NCI-H2196 treated with DMSO at 0.1 percent for 48 hours (cell line): Measurements from ENCODE around the gene FOXN3.

Experiments used
- DNase-seq: peaks from one replicate; lab custom pipeline; 2025; ENCODE audit not compliant: unreplicated experiment; lab: John Stamatoyannopoulos, UW

The FOXN3 gene

DNA sequence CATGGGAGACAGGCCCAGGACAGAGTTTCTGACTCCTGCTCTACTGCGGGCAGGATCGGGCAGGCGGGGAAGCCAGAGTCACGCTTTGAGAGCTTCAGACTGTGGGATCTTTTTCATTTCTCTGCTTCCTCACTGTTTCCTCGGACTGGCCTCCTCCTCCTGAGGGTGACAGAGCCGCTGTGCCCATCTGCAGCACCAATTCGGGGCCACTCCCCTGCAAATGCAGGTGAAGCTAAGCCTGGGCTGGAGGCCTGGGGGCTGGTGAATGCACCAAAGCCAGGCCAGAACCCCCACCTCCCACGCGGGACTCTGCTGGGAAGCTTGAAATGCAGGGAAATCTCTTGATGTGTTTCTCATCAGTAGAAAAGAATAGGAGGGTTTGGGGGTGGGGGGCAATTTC is 77.5 kb downstream of the FOXN3 start:
- no peak for DNase-seq

DNA sequence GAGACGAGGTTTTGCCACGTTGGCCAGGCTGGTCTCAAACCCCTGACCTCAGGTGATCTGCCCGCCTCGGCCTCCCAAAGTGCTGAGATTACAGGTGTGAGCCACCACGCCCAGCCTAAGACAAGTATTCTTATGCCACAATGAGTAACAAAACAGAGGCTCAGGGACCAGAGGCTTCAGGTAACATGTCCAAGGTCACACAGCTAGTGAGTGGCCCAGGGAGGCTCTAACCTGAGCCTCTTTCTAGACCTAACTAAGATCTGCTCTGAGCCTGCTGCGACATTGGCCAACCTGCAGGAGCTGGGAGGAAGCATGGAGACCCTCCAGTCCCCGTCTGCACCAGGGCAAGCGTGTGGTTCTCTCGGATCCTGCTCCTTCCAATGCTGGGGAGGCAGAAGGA is 77.9 kb downstream of the FOXN3 start:
- DNase-seq: no peak

DNA sequence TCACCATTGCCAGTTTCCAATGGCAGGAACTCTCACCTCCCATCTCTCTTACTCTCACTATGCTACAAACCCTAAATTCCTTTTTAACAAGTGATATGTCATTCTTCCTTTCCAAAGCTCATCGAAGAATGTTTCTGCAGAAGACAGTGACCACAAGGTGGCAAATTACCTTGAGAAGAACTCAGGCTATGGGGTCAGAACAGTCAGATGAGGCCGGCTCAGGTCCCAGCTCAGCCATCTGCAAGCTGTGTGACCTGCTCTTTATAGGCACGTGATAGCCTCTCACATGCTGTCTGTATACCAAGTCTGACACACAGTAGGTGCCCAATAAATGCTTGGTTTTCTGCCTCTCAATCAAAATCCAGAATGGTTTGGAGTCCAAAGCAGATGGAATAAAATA is 80.7 kb downstream of the FOXN3 start:
- DNase-seq: no peak

DNA sequence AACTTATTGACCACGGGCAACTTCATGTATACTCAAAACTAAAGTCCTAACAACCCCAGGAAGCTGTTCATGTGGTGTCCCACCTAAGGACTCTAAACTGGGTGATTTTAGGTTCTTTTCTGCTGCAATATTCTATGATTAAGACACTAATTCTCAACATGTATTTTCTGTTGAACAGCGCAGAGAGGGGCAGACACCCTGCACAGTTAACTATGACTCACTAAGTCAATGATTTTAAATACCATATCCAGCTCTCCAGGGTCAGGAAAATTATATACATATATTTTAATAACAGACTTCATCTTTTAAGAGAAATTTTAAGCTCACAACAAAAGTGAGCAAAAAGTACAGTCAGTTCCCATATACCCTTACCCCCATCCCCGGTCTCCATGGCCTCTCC is 85.0 kb downstream of the FOXN3 start:
- no peak for DNase-seq

DNA sequence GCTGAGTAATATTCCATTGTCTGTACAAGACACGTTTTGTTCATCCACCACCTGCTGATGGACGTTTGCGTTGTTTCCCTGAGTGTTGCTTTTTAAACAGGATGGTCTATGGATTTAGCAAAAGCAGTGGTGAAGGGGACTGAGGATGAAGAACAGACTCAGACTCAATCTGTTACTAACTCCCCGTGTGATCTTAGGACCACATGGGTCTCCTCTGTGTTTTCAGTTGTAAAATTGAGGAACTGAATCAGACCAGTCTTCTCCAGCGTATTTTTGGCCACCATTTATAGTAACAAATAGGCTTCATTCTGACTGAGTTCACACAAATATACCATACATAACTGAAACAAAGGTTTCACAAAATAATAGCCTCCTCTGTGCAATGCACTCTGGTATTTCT is 85.6 kb downstream of the FOXN3 start:
- no peak for DNase-seq

DNA sequence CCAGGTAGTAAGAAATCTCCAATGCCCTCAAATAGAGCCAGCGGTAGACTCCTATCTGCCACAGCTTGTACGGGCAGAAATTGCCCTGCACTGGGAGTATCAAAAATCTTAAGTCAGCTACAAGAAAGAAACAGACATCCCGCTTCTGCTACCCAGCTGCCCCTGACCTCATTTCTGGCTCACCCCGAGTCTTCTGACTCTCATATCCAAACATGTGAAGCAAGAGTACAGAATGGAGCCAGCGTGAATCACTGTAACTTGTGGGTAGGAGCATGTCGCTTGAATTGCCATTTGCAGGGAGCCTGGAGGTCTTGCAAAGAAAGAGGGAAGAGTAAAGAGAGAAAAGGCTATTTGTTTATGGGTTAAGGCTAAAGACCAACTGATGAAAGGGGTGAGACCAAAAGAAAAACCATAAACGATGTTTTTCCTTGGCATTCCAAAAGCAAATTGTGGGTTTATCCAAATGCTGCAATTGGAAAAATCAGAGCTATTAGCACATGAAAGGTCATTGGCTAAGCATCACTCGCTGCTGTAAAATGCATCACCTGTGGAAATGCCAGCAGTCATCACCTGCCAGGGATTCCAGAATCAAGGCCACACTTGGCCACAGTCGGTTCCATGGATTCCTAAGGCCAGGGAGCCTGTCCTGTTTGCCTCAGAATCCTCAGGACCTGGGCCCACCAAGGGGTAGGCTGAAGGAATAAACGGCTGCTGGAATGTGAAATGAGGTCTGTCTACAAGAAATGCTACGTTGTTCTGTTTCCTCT is 86.6 kb downstream of the FOXN3 start:
- no peak for DNase-seq

DNA sequence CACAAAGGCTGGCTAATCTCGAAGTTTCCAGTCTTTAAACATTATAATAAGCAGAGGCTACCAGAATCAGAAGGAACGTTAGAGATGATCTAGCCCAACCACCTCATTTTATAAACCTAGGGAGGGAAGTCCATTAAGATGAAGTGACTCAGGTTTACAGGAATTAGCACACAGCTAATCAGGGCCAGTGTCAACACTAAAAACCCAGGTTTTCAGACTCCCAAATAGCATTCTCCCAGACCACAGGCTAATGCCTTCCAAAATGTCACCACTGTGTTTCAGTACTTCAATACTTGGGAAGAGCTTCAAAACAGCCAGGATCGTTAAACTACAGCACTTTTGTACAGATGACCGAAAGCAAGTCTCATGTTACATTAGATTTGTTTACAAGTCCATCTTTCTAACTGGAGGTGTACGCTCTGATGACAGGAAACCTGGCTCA is 89.2 kb downstream of the FOXN3 start:
- DNase-seq: no peak

DNA sequence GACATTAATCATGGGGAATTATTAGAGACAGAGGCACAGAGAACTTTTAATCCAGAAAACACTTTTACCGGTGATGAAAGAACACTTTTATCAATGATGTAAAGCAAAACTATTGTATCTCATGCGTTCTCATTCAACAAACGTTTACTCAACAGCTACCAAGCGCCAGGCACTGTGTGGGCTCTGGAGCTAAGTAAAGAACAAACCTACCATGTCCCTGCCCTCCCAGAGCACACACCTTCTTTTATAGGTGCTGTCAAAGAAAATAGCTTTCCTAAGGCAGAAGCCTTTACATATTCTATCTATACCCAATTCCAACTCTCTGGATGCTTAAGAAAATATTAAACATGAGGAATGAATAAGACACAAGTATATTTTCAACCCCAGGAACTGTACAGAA is 91.1 kb downstream of the FOXN3 start:
- DNase-seq: no peak

DNA sequence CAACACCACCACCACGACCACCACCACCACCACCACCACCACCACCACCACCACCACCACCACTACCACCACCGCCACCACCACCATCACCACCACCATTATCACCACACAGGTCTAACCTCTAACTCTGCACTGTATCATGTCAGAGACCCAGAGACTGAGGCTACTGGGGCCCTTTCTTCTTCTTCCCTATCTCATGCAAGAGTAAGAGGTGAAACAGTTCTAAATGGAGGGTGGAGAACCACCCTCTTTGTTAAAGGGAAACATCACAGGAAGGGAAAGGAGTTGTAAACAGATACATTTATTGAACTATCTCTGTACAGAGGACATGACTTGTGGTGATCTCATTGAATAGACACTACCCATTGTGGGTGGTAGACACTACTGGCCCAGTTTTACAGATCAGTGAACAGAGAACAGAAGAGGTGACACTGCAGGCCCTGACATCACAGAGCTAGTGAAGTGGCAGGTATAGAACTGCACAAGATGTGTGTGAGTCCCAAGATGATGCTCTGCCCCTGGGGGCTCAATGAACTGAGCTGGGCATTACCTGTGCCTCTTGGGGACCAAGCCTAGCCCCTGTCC is 91.6 kb downstream of the FOXN3 start:
- DNase-seq: no peak

DNA sequence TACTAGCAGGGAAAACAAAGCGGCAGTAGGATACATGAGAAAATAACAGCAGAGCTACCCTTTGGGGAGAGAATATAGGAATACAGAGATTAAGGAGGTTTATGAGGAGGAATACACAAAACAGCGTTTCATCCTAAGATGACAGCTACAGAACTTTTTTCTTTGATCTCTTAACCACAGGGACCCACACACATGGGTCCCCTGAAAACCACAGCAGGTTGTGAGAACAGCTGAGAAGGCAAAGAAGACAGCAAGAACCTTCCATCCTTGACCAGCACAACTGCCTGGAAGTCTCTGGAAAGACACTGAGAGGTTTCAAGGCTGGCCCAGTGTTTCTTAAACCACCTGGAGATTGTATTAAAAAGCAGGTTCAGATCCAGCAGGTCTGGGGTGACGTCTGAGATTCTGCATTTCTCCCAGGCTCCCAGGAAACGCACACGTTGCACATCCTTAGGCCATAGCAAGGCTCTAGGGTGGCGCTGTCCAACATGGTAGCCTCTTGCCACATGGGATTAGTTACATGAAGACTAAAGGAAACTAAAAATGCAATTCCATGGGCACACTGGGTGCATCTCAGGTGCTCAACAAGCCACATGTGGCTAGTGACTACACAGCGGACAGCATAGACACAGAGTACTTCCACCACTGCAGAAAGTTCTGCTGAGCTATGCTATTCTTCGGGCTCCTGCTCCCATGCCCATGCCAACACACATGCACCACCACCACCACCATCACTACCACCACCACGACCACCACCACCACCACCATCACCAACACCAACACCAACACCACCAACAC is 92.3 kb downstream of the FOXN3 start:
- DNase-seq: no peak

DNA sequence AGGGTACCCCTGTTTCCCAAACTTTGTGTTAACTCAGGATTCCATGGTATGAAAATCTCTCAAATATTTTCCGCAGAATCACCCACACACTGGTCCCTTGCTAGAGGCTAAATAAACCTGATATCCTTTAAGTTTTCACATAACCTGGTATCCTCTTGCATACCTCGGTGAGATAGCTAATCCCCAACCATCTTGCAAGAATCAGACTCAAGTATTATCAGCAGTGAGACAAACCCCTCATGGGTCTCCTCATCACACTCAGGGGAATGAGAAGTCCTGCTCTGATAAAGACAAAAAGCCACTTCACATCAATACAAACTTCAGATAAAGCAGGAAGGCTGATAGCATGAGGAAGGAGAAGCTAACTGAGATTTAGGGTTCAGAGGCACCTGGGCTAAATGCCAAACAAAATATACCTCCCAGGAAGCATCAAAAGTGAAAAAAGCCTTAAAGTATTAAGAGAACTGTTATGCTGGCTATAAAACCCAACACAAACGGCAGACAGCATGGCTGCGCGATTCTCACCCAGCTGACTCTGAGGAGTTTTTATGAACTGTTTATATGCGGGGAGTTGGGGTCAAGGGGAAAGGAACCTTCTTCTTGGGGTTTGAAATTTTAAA is 96.5 kb downstream of the FOXN3 start:
- no peak for DNase-seq

DNA sequence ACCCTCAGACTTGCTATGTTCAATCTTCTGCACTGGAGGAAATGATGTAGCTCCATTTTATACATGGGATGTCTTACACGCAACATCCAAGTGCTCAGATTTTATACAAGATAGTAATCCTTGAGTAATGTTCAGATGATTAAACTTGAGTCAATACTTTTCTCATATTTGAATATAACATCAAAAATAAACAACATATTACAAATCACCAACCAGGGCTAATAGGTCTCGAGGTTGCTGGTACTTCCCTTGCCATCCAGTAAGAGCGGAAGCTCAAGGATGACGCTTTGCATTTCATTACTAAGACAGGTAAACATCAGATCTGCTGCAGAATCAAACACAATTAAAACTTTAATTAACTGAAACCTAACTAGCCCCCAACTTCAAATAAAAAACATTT is 97.3 kb downstream of the FOXN3 start:
- no peak for DNase-seq

DNA sequence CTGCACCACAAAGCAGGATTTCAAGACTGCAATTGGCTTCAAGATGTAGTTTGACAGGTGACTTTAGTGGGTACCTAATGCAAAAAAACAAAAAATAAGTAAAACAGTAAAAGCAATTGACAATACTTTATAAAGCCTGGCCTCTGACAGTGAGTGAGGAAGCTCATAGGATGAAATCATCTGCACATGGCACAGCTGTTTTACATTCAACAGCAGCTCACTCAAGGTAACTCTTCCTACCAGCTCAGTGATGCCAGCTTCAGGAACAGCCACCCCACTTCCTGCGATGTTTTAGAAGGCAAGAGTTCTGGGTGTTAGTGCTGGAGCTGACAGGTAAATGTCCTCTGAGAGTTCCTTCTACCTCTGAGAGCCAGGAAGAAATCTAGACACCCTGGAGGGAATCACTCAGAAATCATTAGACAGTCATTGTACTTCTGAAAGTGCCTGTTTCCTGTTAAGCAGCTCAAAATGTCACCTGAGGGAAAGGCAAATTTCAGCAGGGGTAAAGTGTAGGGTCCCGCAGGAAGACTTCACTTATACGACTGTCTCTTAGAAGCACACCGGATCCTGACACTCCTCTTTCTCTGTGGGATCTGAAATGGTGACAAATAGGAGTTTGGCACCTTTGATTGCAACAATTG is 99.9 kb downstream of the FOXN3 start:
- DNase-seq: no peak

DNA sequence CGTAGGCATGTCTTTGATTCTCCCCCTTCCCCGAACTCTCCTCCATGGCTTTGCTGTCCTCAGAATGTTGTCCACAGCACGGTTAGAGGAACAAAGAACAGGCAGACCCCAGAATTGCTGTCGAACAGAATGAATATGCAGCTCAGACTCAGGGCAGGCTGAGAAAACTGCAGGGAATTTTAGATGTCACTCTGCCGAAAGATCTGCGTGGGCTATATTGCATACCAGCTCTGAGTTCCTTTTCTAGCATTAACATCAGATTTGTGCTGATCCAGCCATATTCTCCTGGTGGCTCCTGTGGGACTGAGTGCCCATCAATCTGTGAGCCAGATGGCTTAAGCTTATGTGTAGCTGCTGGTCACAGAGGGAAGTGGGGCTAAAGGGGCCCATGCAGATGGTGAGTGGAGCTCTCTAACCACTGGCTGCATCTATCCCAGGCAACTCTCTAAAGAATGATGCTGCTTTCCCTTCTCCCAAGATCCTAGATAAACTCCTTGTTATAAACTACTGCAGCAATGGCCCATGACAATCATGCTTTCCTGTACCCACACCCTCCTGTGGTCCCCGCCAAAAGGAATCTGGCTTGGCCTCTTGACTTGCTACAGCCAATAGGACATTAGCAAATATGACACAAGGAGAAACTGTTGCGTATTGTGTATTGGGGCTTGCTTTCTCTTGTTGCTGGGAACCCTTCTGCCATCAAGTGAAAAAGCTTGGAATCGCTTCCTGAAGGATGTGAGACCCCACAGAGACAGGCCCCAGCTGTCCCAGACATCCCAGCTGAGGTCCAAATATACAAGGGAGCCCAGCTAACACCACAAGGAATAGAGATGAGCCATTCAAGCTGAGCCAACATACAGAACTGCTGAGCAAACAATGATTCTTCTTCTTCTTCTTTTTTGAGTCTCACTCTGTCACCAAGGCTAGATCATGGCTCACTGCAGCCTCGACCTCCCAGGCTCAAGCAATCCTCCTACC is 101.3 kb downstream of the FOXN3 start:
- DNase-seq: no peak

DNA sequence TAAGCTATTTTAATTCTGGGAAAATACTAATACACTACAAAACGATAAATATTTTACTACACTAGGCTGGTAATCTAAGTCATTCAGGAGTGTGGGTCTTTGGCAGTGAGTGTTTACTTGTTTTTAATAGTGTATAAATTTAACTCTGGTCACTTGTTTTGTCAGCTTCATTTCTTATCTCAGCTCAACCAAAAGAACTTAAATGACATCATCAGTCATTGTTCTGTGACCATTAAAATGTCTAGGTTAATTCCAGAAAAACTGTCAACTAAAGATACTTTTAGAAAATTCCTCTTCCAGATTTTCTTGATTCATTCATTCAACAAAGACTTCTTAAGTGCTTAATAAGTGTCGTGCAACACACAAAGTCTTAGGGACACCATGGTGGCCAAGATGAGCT is 102.8 kb downstream of the FOXN3 start:
- no peak for DNase-seq

DNA sequence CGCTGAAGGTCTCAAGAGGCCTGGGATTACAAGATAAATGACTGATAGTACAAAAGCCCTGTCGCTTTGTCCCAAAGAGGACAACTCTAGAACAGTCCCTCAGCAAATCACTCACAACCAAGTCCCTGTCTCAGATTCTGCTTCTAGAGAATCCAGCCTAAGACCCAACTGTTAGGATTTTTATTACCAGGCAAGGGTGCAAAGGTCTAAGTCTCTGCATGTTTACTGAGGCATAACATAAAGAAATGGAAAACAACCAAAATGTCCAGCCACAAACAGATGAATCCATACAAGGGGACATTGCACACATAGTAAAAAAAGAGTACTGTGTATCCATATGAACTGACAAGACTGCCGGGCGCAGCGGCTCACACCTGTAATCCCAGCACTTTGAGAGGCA is 104.1 kb downstream of the FOXN3 start:
- no peak for DNase-seq

DNA sequence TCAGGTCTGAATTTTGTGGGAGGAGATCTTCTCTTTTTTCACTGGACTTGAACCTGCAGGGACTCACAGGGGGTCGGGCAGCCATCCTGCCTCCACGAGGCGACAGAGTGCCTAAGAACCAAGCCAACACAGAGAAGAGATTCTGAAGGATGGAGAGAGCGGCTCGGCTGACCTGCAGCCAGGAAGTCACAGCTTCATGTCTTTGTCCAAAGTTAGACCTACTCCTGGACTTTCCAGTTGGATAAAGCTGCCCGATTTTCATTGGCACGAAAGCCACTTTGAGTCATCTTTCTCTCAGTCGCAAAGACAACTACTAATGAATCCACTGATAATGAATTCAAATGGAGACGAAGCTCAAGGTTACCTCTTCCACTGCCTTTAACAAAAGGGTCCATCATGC is 106.8 kb downstream of the FOXN3 start:
- no peak for DNase-seq

DNA sequence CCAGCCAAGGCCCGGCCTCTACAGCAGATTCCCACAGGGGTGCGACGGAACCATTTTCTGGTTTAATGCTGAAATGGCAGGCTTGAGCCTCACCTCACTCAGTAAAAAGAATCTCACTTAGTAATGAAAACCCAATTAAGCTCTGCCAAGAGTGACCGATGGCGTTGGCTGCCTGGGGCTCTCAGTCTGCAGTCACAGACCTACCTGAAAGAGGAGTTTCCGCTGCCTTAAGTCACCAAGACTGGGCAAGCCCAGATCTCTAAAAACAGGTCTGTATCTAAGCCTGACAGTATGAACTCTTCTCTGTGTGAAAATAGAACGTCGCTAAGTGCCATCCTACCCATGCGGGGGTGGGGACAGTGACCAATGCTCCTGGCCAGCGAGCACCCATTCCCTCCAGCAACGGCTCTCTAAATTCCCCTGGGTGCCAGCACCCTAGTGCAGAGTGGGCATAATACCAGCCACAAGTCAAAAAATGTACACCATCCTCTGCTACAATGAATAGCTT is 107.3 kb downstream of the FOXN3 start:
- no peak for DNase-seq

DNA sequence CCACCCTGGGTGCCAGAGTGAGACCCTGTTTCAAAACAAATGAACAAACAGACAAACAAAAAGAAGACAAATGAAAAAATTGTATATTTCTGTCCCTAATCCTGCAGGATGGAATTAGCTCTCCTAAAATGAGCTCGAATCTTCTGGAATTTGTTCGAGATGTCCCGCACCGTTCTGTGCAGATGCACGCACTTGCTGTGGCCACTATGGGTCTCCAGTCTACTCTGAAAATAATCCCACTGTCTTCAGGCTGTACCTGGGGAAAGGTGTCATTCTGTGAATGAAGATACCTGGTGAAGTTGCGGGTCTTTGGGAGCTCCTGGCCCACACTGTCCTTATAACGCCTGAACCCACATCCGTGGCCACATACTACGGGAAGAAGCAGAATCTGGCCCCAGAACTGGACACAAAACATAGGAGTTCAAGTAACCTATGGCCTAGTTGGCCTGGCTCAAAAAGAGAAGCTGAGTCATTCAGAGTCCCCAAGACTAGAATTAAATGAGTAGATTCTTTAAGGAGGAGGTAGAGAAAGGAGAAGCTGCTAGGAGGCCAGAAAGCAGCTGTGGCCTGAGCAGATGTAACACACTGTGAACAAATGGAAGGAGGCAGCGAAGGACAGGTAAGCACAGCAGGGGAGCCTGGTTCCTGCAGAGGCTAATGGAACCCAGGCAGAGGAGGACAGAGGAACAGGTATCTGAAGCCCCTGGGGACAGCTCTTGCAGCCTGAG is 108.6 kb downstream of the FOXN3 start:
- no peak for DNase-seq
